Hippocampal formation (tissue), 2 donors: ENCODE measurements around the gene IRAK4.

Experiments used
- DNase-seq, 2 donors: peaks; one replicate each; lab custom pipeline; 2025; lab: John Stamatoyannopoulos, UW

Gene IRAK4

DNA sequence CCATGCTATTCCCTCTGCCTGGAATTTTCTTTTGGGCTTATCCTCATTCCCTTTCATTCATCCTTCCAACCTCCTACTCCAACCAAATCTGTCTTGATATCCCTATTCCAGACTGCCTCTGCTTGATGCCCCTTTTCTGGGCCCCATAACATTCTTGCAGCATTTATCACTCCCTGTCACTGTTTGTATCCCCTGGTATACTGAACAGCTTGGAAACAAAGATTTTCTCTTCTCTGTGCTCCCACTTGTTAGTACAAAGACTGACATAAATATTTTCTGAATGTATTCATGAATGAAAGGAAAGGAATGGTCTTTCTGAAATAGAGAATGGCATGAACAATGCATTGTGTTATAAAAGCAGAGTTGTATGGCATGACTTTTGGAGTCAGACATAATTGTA lies 7.5 kb downstream of the IRAK4 start:
- no peak for DNase-seq

DNA sequence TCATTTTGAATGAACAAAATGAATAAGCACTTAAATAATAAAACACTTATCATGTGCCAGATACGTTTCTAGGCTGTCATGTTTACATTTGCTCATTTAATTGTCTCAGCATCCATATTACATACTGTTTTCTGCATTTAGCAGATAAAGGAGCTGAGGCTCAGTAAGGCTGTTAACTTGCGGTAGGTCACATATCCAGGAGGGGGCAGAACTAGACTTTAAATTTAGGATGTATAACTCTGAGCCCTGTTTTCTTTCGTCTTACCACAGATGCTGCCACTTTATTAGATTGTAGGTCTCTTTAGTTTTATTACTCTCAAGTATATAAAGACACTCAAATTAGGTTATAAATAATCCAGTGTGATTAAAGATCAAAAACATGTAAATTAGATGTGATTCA lies 17.7 kb downstream of the IRAK4 start:
- no peak for DNase-seq

DNA sequence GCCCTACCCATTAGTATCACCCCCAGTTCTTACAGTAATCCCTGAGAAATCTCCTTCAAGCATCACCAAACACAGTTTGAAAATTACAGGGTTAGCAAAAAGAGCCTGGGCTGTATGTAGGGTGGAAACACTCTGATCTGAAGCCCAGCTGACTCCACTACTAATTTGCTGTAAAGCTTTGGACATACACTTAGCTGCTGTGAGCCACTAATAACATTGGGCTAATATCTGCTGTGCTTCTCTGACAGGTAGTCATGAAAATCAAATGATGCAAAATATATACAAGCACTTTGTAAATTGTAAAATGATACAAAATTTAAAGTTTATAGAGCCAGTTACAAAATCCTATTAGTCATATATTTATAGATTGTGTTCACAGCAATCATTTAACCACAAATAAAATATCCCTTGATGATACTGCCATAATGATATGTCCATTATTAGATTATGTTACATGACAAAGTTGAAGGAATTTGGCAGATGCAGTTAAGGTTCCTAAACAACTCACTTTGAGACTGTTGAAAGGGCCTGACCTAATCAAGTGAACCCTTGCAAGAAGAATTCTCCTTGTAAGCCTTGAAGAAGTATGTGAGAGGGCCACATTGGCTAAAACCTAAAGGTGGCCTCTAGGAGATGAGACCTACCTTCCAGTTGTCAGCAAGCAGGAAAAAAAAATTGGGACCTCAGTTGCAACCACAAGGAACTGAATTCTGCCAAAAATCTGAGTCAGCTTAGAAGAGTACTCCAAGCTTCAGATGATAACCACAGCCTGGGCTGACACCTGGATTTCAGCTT lies 28.3 kb downstream of the IRAK4 start:
- DNase-seq, result no peak

DNA sequence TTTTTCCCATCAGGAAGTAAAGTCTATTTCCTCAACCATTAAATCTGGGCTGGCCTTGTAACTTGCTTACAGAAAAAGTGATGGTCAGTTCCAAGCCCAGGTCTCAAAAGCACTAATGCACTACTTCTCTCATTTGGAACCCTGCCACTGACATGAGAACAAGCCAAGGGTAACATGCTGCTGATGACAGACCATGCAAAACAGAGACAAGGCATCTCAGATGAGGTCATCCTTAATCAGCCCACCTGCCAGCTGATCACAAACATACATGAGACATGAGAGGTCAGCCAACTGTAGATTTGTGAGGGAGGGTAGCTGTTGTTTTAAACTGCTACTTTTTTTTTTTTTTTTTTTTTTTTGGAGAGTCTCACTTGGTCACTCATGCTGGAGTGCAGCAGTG lies 31.2 kb downstream of the IRAK4 start:
- no peak for DNase-seq

DNA sequence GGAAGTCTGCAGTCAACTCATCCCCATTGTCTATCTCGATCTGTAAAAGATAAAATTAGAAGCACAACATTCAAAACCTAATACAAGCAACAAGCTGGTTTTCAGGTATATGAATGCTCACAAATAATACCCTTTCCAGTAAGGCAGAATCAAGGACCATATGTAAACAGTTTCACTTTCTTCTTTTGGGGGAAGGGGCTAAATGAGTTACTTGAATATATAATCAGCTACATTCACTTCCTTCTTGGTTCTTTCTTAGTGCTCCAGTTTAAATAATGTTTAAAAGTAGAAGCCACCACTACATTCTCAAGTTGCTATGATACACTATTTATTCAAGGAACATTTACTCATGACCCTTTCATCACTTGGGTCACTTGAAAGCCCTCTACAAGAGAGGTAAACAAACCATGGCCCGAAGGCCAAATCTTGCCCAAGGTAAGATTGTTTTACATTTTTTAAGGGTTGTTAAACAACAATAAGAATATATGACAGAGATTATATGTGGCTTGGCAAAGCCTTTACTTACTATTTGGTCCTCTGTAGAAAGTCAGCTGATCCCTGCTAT lies 37.0 kb downstream of the IRAK4 start:
- DNase-seq, result no peak

DNA sequence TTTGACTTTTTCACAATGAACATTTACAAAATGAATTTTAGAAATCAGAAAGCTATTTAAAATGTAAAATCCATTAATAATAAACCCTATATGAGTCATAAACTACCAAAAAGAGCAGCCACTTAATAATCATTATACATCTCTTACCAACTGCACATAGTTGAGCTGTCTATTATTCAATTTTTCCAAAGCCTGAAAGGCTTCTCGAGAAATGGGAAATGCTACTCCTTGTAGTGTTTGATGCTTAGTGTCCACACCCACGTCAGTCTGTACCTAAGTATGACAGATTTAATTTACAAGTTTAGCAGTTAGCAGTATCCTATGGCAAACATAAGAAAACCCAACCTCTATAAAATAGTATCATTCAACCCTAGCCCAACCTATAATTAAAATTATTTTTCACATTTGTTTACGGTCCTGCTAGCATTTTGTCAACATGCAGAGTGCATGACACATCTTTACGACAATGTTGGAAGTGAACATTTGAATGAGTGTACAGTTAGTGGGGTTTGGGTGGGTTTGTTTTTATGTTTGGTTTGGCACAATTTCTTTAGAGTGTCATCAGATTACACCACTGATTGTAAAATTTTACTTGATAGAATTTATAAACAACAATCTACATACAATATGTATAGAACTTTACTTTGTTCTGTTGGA lies 38.9 kb downstream of the IRAK4 start:
- no peak for DNase-seq

DNA sequence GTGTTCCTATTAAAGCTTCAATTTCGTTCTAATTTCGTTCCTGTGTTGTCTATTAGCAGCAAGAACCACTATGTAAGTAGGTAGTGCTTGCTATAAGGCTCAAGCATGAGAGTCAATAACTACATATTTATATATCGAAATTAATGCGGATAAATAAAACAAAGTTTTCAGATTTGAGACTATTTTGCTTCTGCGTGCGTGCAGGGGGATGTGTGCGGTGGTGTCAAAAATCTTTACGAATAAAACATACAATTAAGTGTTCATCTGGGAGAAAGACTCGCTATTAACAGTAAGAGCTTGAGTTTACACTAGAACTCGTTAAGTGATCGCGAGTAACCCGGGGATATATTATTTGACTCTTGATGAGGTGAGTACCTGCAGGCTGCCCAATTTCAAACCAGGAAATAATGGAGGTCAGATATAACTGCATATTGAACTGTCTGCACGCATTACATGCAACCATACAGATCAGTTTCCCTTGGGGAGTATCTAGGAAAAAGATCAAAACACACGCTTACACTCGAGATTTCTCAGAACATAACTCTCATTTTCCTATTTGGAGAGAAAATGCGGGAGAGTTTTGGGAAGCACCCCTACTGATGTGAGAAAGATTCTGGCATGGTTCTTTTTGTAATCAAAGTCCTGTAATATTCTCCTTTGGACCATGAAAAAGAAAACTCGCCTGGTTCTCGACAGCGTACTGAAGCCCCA lies 46.6 kb downstream of the IRAK4 start:
- no peak for DNase-seq

DNA sequence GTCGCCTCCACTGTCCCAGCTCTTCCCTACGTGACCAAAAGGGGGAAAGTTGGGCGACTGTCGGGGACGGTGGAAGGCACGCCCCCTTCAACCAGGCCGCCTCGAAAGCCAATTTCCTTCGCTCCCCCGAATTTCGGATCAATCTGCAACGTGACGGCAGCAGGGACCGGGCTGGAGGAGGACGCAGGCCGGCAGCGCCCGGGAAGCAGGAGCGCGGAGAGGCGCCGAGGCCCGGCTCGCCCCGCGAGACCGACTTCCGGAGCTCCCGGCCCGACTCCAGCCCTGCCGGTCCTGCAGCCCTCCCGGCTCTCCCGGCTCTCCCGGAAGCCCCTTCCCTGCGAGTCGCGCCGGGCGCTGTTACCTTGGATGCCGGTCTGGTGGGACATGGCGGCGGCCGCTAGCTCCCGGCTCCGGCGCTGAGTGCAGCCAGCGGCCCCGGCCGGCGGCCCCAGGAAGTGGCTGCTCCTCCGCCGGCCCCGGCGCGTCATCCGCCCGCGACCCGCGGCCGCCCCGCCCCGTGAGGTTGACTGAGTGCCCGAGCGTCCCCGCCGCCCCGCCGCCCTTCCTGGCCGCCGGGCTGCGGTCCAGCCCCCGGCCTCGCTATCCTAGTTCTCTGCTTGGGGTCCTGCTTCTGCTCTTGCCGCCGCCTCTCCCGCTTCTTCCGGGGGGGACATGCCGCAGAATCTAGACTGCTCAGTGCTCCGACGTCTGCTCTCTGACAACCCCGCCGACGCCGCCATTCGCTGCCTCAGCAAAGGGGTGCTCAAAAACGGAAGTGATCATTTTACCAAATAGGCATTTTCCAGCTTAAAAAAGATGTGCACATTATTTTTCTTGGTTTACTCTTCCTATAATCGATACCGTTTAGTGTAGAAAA lies 47.3 kb downstream of the IRAK4 start, which contains the start of gene TWF1:
Gene TWF1, minus strand, starts transcription at position 458 of the 877 bp plus-strand sequence. Its CDS starts 72 bp downstream, at position 386.
- peak; percentile 78 to 88 for DNase-seq

DNA sequence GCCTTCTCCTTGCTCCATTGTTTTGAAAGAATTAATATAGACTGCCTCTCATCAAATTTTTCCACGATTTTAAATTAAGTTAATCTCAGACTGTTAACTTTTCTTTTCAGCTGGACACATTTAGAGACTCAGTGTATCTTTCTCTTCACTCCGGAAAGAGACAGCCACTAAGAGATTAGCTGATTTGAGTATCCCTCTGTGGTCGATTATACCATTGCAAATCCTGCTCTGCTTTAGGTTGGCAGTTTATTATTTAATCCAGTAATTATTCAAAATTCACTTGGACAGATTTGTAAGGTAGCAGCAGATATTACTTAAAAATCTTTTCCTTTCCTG lies 48.0 kb downstream of the IRAK4 start:
- DNase-seq, result no peak

DNA sequence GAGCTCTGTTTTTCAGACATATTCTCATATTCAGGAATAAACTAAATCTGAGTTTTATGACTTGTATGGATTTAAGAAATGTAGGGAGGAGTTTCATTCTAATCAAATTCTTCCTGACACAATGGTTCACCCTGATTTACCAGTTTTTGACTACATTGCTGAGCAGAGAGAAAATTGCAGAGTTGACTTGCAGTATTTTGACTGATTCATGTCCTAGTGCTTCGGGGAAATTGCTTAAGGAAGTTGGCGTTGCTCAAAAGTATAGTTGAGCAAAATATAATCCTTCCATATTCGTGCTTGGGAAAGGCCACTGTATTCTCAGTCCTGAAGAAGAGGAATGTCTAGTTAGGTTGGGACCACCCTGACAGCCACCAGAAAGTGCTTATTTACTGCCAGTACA lies 48.6 kb downstream of the IRAK4 start:
- no peak for DNase-seq

DNA sequence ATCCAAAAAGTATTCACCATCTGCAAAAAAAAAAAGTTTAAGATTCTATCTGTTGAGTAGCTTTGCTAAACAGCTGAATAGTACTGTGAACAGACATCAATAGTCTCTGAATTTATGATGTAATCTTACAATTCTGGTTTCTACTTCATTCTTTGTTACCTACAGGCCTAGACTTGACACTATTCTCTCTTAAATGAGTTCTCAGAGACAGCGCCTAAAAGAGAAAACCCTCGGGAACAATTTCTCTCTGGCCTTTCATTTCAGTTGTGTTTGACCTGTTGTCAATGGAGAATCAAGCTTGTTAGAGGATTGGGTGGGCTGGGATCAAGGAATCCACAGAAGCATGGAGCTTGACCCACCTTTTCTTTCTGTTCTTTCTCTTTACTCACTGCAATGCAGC lies 53.3 kb downstream of the IRAK4 start:
- DNase-seq, result no peak

DNA sequence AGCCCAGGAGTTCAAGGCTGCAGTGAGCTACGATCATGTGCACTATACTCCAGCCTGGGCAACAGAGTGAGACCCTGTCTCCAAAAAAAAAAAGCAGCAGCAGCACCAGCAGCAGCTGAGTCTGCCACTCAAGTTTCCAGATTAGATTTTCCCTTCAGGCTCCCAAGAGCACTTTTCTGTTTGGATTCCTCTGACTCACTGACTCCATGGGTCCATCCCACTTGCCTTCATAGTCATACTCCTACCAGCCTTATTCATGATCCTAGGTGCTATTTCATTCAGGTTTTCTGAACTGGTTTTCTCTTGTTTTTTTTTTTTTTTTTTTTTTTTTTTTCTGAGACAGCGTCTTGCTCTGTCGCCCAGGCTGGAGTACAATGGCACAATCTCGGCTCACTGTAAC lies 54.2 kb downstream of the IRAK4 start:
- no peak for DNase-seq

DNA sequence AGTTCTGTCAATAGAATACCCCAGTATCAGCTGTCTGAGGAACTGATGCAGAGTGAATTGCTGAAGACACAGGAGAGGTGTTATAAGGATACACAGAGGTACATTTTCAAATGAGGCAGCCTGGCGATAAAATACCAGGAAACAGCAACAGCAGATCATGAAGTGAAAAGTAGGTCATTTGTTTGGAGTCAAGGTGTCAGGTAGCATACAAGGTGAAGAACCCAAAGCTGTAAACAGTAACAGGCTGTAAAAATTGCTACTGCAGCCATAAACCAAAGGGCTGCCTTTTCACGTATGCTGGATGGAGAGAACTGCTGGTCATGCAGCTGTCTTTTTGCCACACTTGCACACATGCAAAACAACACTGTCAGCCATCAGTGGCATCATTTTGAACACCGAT lies 56.7 kb downstream of the IRAK4 start:
- no peak for DNase-seq

DNA sequence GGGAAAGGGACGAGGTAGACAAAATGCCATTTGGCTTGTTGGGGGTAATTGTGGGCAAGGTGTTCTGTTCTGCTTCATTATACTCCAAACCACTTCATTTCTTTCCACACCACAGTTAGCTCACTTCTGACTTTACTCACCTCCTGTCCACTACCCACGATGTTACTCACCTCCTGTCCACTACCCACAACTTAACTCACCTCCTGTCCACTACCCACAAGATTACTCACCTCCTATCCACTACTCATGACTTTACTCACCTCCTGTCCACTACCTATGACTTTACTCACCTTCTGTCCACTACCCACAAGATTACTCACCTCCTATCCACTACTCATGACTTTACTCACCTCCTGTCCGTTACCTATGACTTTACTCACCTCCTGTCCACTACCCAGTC lies 57.4 kb downstream of the IRAK4 start:
- DNase-seq, result no peak

DNA sequence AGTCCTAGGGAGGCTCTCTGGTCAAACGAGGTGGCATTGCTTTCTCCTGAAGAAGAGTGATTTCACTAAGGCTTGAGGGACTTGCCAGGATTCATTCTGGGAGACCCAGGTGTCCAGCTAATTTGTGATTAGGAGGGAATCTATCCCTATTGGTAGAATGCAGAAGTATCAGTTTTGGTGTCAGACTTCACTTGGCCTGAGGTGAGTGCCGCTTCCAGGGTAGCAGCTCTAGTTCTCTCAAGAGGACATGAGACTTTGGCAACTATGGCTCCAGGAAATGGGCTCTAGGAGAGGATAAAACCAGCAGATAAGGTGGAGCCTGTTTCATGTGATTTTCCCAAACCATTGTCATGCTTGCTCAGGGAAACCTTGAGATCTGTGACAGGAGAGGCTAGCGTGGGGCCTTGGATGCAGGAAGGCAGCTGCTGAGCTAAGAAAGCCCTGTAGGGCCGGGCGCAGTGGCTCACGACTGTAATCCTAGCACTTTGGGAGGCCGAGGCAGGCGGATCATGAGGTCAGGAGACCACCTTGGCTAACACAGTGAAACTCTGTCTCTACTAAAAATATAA lies 65.5 kb downstream of the IRAK4 start:
- DNase-seq, result no peak

DNA sequence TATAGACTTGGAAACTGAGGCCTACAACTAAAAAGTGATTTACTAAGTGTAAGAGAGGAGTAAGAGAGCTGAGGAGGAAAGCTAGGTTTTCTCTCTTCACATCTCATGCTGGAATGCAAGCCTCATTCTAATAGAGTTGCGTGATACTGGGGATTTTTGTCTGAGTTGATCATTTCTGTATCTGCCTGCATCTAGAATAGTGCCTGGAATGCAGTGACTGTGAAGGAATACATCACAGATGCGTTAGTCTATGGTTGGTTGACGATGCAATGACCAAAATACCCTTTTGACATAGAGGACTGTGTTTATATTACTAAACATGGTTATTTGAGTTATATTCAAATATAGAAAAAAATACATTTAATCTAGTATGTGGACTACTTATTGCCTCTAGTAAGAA lies 67.9 kb downstream of the IRAK4 start:
- no peak for DNase-seq

DNA sequence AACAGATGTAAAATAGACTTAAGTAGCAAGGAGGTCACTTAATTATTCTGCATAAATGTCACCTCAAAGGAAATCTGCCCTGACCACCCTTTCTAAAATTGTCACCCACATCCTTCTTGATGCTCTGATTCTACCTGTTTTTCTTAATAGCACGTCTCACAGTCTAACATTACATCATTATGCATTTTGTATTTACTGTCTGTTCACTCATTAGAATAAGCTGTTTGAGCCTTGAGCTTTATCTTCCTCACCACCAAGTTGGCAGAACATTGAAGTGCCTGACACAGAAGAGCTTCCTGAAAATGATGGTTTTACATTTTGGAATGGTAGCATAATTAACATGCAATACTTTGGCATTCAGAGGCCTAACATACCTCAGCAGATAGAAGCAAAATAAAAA lies 68.3 kb downstream of the IRAK4 start:
- DNase-seq, result no peak

DNA sequence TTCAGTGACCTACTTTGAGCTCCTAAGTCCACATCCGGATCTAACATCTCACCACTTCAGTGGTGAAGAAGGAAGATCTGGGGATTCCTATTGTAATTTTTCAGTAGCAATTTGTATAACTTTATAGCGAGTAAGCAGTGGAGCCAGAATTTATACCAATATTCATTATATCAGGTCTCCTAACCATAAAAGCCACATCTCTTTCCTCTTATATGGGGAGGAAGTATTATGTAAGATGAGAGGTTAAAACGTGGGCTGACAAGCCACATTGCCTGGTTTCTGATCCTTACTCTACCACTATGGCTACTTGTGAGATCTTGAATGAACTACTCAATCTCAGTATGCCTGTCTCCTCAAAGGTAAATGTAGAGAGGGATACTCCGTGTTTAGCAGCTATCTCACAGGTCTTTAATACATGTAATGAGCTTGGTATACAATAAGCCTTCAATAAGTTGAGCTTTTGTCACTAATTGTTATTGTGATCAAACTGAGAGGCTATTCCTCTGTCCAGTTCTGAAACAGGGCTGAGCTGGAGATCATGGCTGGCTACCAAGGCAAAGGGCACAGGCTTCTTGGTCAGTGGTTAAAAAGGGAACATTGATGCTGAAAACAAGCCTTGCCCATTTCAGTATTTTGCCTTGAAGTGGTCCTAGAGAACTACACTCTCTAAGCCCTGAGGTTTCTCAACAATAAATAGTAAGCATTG lies 73.9 kb downstream of the IRAK4 start:
- no peak for DNase-seq

DNA sequence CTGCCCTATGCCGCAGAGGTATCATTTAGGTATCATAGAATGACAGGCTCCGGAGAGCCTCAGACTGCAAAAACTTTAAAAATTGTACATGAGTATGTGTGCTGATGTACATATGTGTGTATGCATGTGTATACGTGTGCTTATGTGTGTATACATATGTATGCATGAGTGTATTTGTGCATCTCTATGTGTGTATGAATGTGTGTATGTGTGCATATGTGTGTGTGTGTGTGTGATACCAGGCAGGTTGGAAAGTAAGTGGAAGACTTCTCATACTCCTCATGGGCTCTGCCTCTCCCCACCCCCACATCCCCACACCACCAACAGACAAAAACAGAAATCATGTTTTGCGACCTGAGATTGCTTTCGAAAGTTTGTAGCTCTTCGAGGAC lies 76.5 kb downstream of the IRAK4 start:
- no peak for DNase-seq

DNA sequence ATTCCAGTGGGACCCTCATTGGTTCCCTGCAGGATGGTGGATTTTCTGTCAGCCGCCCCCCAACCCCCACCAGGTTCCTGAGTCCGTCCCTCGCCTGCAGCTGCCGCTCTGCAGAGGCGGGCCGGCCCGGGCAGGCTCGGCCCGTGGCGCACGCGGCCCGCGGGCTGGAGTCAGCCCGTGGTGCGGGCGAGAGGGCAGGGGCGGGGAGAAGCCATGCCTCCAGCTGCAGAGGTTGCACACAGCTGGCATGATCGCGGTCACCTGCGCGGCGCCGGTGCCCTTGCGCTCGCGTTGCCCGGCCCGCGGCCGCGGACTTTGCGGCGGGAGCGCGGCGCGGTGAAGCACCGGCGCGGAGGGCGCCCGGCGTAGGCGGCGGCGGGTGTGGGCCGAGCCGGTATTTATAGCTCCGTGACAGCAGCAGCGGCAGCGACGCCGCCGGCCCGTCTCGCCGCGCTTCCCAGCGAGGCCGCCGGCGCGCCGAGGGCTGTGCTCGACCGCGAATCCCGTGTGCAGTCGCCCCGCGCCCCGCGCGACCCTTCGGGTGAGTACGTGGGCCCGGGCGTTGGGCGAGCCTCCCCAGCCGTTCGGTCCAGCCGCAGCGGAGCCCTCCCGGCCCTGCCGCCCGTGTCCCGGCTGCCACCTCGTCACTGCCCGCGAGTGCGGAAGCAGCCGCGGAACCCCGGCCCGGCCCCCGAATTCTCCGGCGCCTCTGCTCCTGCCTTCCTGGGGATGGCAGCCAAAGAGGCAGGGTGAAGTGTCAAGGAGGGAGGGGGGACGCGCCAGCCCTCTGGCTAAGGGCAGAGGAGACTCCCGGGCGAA lies 77.1 kb downstream of the IRAK4 start, which contains the start of gene TMEM117:
Gene TMEM117, plus strand, starts transcription at position 426 of the 819 bp plus-strand sequence.
- DNase-seq, result peak; percentile 67 to 69
